ENCODE results near the gene ZNF322.

DNA sequence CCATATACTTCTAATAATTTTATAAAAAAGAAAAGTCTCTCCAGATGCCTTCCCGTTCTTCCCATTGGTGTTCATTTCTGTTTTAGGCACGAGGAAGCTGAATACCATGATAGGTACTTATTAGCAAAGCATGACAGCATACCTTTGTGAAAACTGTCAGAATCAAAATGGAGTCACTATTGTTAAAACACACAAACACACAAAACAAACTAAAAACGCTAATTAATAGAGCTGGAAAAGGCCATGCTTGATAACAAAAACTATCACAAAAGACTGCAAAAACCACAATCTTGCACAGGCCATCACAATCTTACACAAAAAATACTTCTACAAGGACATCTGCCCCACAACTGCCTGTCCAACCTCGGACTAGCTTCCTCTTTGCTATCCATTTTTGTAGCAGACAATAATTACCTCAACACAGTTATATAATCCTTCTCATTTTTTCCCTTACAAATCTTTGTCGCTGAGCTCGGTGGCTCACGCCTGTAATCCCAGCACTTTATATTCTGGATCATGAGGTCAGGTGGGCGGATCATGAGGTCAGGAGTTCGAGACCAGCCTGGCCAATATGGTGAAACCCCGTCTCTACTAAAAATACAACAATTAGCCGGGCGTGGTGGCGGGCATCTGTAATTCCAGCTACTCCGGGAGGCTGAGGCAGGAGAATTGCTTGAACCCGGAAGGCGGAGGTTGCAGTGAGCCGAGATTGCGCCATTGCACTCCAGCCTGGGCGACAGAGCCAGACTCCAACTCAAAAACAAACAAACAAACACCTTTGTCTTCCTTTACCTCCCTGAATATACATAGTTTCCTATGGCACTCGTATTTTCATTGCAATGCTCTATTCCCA lies 66.0 kb downstream of the ZNF322 start:
- no peak for TF ChIP-seq POLR2A (IDR thresholded peaks at IDR 0.05)
- TF ChIP-seq, protein P1, sequence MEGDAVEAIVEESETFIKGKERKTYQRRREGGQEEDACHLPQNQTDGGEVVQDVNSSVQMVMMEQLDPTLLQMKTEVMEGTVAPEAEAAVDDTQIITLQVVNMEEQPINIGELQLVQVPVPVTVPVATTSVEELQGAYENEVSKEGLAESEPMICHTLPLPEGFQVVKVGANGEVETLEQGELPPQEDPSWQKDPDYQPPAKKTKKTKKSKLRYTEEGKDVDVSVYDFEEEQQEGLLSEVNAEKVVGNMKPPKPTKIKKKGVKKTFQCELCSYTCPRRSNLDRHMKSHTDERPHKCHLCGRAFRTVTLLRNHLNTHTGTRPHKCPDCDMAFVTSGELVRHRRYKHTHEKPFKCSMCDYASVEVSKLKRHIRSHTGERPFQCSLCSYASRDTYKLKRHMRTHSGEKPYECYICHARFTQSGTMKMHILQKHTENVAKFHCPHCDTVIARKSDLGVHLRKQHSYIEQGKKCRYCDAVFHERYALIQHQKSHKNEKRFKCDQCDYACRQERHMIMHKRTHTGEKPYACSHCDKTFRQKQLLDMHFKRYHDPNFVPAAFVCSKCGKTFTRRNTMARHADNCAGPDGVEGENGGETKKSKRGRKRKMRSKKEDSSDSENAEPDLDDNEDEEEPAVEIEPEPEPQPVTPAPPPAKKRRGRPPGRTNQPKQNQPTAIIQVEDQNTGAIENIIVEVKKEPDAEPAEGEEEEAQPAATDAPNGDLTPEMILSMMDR (IDR thresholded peaks at IDR 0.05): no peak
